ENCODE measurements around the gene LRRC25. TPM values are rescaled to one million over a fixed set of nuclear protein-coding genes. Genes with fewer than 3 reads are reported as not detected.

LRRC25 gene
- total RNA-seq, 4 donors from 2014 or later, result 0.34 to 4.2 (median 2.3) TPM

GRCh38 chr19:18388960-18389725, 8.3 kb downstream of the LRRC25 start:
- TF ChIP-seq POLR2A (IDR thresholded peaks at IDR 0.05) (no peak), CTCF (IDR thresholded peaks at IDR 0.05 in 4 of 5, conservative IDR thresholded peaks at IDR 0.05 in 1 of 5) (no peak)
- peak overlapping the region; percentile 37 to 50 (median 48) for H3K4me3 ChIP-seq
- ATAC-seq, result no peak
- intact Hi-C loops (cut with DNase I; ENCODE audit: low total_unique reads) (loop anchor here (1.0 kb wide), 1 partner anchor 21 kb away; no protein-coding TSS in a partner anchor), in situ Hi-C loops (cut with MboI; ENCODE audit: low sequenced_read_pairs in 4 of 4) (no loop called here)
- peaks cover 0 to 11% (median 0%) of the 10 kb centered on the region in 3 donors for H3K27me3 ChIP-seq
- peaks cover 0 to 9% of the 10 kb centered on the region in 2 donors for H3K4me1 ChIP-seq
- peak overlapping the region in 3 of 4 donors; percentile 25 to 47 (median 36) for H3K27ac ChIP-seq
- no peaks in the 10 kb centered on the region for H3K9me3 ChIP-seq
- no peak for DNase-seq
- H3K36me3 ChIP-seq, result no peaks in the 10 kb centered on the region

GRCh38 chr19:18388100-18388959, 9.1 kb downstream of the LRRC25 start:
- in situ Hi-C loops (cut with MboI; ENCODE audit: low sequenced_read_pairs in 4 of 4) (no loop called here), intact Hi-C loops (cut with DNase I; ENCODE audit: low total_unique reads) (loop anchor here (1.0 kb wide), 1 partner anchor 22 kb away; no protein-coding TSS in a partner anchor)
- TF ChIP-seq CTCF (IDR thresholded peaks at IDR 0.05 in 4 of 5, conservative IDR thresholded peaks at IDR 0.05 in 1 of 5) (peak; percentile 96 to 100 (median 99)), POLR2A (IDR thresholded peaks at IDR 0.05) (peak in 1 of 2 donors; percentile 15)
- H3K4me1 ChIP-seq, result peaks cover 0 to 9% of the 10 kb centered on the region in 2 donors
- ATAC-seq, result peak; percentile 77 to 86
- peaks cover 0 to 11% (median 0%) of the 10 kb centered on the region in 3 donors for H3K27me3 ChIP-seq
- DNase-seq, result peak; percentile 49 to 74
- no peaks in the 10 kb centered on the region for H3K36me3 ChIP-seq
- peak overlapping the region; percentile 42 to 54 (median 49) for H3K27ac ChIP-seq
- H3K9me3 ChIP-seq, result no peaks in the 10 kb centered on the region
- peak overlapping the region; percentile 37 to 50 (median 48) for H3K4me3 ChIP-seq

GRCh38 chr19:18386543-18387271, 10.7 kb downstream of the LRRC25 start:
- intact Hi-C loops (cut with DNase I; ENCODE audit: low total_unique reads), result no loop called here
- in situ Hi-C loops (cut with MboI; ENCODE audit: low sequenced_read_pairs in 4 of 4), result no loop called here
- Histone ChIP-seq H3K4me3 (peak overlapping the region in 1 of 4 donors; percentile 13), H3K4me1 (peaks cover 0 to 9% of the 10 kb centered on the region in 2 donors), H3K9me3 (no peaks in the 10 kb centered on the region), H3K36me3 (no peaks in the 10 kb centered on the region), H3K27me3 (peaks cover 0 to 11% (median 0%) of the 10 kb centered on the region in 3 donors), H3K27ac (peak overlapping the region in 1 of 4 donors; percentile 2)
- no peak for DNase-seq
- TF ChIP-seq CTCF (IDR thresholded peaks at IDR 0.05 in 4 of 5, conservative IDR thresholded peaks at IDR 0.05 in 1 of 5) (no peak), POLR2A (IDR thresholded peaks at IDR 0.05) (no peak)
- ATAC-seq, result no peak
